ENCODE measurements around the gene MXRA7.

DNA sequence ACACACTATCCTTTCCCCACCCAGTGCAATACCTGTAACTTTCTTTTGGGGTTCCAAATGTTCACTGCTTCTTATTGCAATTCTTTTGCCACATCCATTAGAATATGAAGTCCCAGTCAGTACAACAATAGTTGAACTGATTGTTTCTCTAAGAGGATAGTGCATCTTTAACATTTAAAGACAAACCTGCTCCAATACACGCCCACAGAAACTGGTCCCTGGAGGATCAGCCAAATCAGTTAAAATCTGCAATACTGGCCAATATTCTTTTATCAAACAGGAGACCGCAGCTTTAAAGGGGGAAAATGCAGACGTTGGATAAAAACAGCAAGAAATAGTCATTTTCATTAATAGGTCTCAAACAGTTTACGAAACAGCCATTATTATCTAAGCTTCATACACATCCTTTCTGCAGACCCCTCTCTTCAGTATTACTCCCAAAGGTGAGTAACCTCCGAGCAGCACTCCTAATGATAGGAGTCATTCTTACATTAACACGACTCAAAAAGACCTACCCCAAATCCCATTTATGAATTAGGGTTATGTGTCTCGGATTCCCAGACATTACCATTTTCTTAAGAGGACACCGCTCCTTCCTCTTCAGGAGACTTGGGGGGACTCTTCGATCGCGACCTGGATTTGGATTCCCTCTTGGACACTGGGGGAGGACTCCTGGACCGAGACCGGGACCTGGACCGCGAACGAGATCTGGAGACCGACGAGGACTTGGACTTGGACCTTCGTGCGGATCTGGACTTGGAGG lies 25.0 kb upstream of the MXRA7 start:
- TF ChIP-seq, protein P1, sequence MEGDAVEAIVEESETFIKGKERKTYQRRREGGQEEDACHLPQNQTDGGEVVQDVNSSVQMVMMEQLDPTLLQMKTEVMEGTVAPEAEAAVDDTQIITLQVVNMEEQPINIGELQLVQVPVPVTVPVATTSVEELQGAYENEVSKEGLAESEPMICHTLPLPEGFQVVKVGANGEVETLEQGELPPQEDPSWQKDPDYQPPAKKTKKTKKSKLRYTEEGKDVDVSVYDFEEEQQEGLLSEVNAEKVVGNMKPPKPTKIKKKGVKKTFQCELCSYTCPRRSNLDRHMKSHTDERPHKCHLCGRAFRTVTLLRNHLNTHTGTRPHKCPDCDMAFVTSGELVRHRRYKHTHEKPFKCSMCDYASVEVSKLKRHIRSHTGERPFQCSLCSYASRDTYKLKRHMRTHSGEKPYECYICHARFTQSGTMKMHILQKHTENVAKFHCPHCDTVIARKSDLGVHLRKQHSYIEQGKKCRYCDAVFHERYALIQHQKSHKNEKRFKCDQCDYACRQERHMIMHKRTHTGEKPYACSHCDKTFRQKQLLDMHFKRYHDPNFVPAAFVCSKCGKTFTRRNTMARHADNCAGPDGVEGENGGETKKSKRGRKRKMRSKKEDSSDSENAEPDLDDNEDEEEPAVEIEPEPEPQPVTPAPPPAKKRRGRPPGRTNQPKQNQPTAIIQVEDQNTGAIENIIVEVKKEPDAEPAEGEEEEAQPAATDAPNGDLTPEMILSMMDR (IDR thresholded peaks at IDR 0.05) = no peak
- no peak for TF ChIP-seq SIN3A (IDR thresholded peaks at IDR 0.05; ENCODE audit: borderline replicate concordance, insufficient read depth, low read depth, low read length)
- TF ChIP-seq, protein P2, sequence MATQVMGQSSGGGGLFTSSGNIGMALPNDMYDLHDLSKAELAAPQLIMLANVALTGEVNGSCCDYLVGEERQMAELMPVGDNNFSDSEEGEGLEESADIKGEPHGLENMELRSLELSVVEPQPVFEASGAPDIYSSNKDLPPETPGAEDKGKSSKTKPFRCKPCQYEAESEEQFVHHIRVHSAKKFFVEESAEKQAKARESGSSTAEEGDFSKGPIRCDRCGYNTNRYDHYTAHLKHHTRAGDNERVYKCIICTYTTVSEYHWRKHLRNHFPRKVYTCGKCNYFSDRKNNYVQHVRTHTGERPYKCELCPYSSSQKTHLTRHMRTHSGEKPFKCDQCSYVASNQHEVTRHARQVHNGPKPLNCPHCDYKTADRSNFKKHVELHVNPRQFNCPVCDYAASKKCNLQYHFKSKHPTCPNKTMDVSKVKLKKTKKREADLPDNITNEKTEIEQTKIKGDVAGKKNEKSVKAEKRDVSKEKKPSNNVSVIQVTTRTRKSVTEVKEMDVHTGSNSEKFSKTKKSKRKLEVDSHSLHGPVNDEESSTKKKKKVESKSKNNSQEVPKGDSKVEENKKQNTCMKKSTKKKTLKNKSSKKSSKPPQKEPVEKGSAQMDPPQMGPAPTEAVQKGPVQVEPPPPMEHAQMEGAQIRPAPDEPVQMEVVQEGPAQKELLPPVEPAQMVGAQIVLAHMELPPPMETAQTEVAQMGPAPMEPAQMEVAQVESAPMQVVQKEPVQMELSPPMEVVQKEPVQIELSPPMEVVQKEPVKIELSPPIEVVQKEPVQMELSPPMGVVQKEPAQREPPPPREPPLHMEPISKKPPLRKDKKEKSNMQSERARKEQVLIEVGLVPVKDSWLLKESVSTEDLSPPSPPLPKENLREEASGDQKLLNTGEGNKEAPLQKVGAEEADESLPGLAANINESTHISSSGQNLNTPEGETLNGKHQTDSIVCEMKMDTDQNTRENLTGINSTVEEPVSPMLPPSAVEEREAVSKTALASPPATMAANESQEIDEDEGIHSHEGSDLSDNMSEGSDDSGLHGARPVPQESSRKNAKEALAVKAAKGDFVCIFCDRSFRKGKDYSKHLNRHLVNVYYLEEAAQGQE (IDR thresholded peaks at IDR 0.05; ENCODE audit: insufficient read depth in 1 of 2, low read depth in 2 of 2, low read length in 1 of 2) = no peak

Data from Panc1 (cell line).